Mucosa of stomach (tissue), 1 donor: Measurements from ENCODE around the gene HIRA.
"Not testable (repeated sequence)": the region's sequence is repeated elsewhere in the genome, so short reads cannot be mapped to it uniquely, and the experiment has no call there.

Experiments used
- H3K27me3 ChIP-seq: one replicate; pipeline ENCODE4 v1.7.0; 2013; ENCODE audit warnings: mild to moderate bottlenecking, low read length; ENCODE audit not compliant: control insufficient read depth, insufficient read depth
- H3K36me3 ChIP-seq: one replicate; pipeline ENCODE4 v1.7.0; 2013; ENCODE audit warnings: low read length; ENCODE audit not compliant: control insufficient read depth, insufficient read depth
- H3K4me1 ChIP-seq: one replicate; pipeline ENCODE4 v1.7.0; 2013; ENCODE audit warnings: mild to moderate bottlenecking, low read length; ENCODE audit not compliant: control insufficient read depth, insufficient read depth
- H3K4me3 ChIP-seq: one replicate; pipeline ENCODE4 v1.7.0; 2013; ENCODE audit warnings: low read length
- H3K9ac ChIP-seq: one replicate; pipeline ENCODE4 v1.7.0; 2013; ENCODE audit warnings: mild to moderate bottlenecking, low read length, moderate library complexity
- H3K9me3 ChIP-seq: one replicate; pipeline ENCODE4 v1.7.0; 2013; ENCODE audit warnings: mild to moderate bottlenecking, low read length, moderate library complexity; ENCODE audit not compliant: control insufficient read depth
- donor health status: Pancreatic carcinoma.

The HIRA gene

GRCh38 chr22:19336133-19337075 lies 95.1 kb downstream of the HIRA start:
- H3K4me1 ChIP-seq, result no peaks in the 10 kb centered on the region
- peaks cover 5% of the 10 kb centered on the region for H3K36me3 ChIP-seq
- H3K4me3 ChIP-seq, result no peak overlapping the region
- H3K9ac ChIP-seq, result no peak overlapping the region
- H3K27me3 ChIP-seq, result no peaks in the 10 kb centered on the region
- no peaks in the 10 kb centered on the region for H3K9me3 ChIP-seq

- Histone ChIP-seq H3K4me3 (no peak overlapping the region), H3K9me3 (no peaks in the 10 kb centered on the region), H3K36me3 (peaks cover 10% of the 10 kb centered on the region), H3K27me3 (no peaks in the 10 kb centered on the region), H3K9ac (no peak overlapping the region), H3K4me1 (no peaks in the 10 kb centered on the region)
These were observed 99.6 kb downstream of the HIRA start for GRCh38 chr22:19331975-19332374.

DNA sequence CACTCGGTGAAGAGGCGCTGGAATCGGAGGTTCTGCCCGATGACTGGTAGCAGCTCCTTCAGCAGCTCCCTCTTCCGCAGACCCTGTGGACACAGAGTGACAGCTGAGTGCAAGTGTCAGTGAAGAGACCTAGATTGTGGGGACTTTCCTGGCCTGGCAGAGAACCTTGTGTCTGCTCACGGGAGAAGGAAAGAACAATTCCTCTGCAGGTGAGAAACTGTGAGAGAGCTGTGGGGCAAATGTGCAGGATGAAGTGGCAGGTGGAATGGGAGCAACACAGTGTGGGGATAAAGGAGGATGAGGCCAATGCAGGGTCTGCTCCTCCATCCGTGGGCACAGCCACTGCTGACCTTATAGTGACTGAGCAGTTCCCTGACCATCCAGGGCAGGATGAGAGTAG lies 100.1 kb downstream of the HIRA start:
- Histone ChIP-seq H3K9me3 (no peaks in the 10 kb centered on the region), H3K4me3 (no peak overlapping the region), H3K4me1 (no peaks in the 10 kb centered on the region), H3K27me3 (no peaks in the 10 kb centered on the region), H3K9ac (no peak overlapping the region), H3K36me3 (peaks cover 10% of the 10 kb centered on the region)

GRCh38 chr22:19330865-19331418 lies 100.6 kb downstream of the HIRA start:
- Histone ChIP-seq H3K9ac (no peak overlapping the region), H3K36me3 (peaks cover 10% of the 10 kb centered on the region), H3K4me1 (no peaks in the 10 kb centered on the region), H3K27me3 (no peaks in the 10 kb centered on the region), H3K4me3 (no peak overlapping the region), H3K9me3 (no peaks in the 10 kb centered on the region)

- H3K9ac ChIP-seq, H3K9me3 ChIP-seq, H3K4me3 ChIP-seq, H3K4me1 ChIP-seq, H3K27me3 ChIP-seq: not testable (repeated sequence)
- peaks cover 10% of the 10 kb centered on the region for H3K36me3 ChIP-seq
These were observed 101.3 kb downstream of the HIRA start for GRCh38 chr22:19330205-19330604.

DNA sequence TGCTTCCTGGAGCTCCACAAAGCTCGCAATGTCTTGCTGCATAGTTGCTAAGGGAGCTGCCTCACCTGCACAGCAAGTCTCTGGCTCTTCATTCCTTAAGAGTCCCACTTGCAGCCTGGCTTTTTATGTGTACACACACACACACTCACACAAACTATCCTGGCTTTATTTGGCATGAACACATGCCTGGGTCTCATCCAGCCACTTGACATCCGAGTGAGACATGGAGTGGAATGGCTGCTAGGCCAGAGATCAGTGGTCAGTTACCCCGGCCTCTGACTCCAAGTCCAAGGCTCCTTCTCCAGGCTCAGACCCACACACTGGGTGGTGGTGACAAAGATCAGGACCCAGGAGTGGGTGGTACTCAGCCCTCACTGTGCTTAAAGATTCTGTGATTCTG lies 102.1 kb downstream of the HIRA start:
- no peaks in the 10 kb centered on the region for H3K9me3 ChIP-seq

DNA sequence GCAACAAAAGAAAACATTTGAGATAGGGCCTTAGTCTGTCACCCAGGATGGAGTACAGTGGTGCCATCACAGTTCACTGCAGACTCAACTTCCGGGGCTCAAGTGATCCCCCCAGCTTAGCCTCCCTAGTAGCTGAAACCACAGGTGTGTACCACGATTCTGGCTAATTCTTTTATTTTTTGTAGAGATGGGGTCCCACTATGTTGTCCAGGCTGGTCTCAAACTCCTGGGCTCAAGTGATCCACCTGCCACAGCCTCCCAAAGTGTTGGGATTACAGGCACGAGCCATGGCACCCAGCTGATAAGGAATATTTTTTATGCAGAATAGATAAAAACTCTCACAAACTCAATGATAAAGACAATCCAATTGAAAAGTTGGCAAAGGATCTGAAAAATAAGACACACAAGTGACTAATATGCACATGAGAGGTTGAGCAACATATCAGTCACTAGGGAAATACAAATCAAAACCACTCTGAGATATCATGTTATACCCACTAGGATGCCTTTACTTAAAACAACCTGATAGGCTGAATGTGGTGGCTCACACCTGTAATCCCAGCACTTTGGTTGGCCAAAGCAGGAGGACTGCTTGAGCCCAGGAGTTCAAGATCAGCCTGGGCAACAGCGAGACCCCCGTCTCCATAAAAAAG lies 106.1 kb downstream of the HIRA start:
- Histone ChIP-seq H3K9me3 (no peaks in the 10 kb centered on the region), H3K9ac (no peak overlapping the region), H3K4me3 (no peak overlapping the region), H3K4me1 (no peaks in the 10 kb centered on the region), H3K36me3 (no peaks in the 10 kb centered on the region), H3K27me3 (no peaks in the 10 kb centered on the region)

More for the DNA sequence above, 102.1 kb downstream of the HIRA start:
- Histone ChIP-seq H3K9ac (no peak overlapping the region), H3K27me3 (no peaks in the 10 kb centered on the region), H3K4me1 (no peaks in the 10 kb centered on the region), H3K4me3 (no peak overlapping the region), H3K36me3 (peaks cover 10% of the 10 kb centered on the region)

GRCh38 chr22:19323420-19323819 lies 108.1 kb downstream of the HIRA start:
- not testable (repeated sequence) for H3K9ac ChIP-seq, H3K27me3 ChIP-seq, H3K4me3 ChIP-seq, H3K36me3 ChIP-seq, H3K4me1 ChIP-seq, H3K9me3 ChIP-seq

- Histone ChIP-seq H3K27me3 (no peaks in the 10 kb centered on the region), H3K9me3 (peaks cover 8% of the 10 kb centered on the region), H3K9ac (no peak overlapping the region), H3K4me1 (no peaks in the 10 kb centered on the region), H3K4me3 (no peak overlapping the region), H3K36me3 (no peaks in the 10 kb centered on the region)
These were observed 109.8 kb downstream of the HIRA start for GRCh38 chr22:19321757-19322156.

GRCh38 chr22:19320136-19320535 lies 111.4 kb downstream of the HIRA start:
- H3K27me3 ChIP-seq, H3K4me1 ChIP-seq, H3K36me3 ChIP-seq, H3K4me3 ChIP-seq, H3K9me3 ChIP-seq, H3K9ac ChIP-seq: not testable (repeated sequence)

DNA sequence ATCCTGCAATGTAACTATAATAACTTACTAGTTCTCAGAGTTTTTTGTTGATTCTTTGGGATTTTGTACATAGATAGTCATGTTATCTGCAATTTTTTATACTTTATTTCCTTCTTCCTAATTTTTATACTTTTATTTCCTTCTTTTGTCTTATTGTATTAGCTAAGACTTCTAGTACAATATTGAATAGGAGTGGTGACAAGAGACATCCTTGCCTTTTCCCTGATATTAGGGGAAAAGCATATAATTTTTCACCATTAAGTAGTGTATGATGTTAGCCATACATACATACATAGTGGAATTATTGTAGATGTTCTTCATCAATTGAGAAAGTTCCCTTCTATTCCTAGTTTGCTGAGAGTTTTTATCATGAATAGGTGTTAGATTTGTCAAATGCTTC lies 112.3 kb downstream of the HIRA start:
- Histone ChIP-seq H3K9me3 (peaks cover 8% of the 10 kb centered on the region), H3K4me1 (no peaks in the 10 kb centered on the region), H3K36me3 (no peaks in the 10 kb centered on the region), H3K9ac (no peak overlapping the region), H3K4me3 (no peak overlapping the region), H3K27me3 (no peaks in the 10 kb centered on the region)

DNA sequence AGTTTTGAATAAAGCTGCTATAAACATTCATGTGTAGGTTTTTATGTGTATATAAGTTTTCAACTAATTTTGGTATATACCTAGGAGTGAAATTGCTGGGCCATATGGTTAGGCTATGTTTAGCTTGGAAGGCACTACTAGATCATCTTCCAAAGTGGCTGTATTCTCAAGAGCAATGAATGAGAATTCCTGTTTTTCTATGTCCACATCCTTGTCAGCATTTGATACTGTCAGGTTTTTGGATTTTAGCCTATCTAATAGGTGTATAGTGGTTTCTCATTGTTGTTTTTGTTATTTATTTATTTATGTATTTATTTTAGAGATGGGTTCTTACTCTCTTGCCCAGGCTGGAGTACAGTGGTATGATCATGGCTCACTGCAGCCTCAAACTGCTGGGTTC lies 113.7 kb downstream of the HIRA start:
- peaks cover 8% of the 10 kb centered on the region for H3K9me3 ChIP-seq
- no peaks in the 10 kb centered on the region for H3K4me1 ChIP-seq
- H3K4me3 ChIP-seq, result no peak overlapping the region
- no peak overlapping the region for H3K9ac ChIP-seq
- no peaks in the 10 kb centered on the region for H3K36me3 ChIP-seq
- H3K27me3 ChIP-seq, result no peaks in the 10 kb centered on the region
